Glutamatergic neuron (in vitro differentiated cells): Measurements from ENCODE around the gene ZNF613. TPM values are rescaled to one million over a fixed set of nuclear protein-coding genes. Genes with fewer than 3 reads are reported as not detected.
"Not testable (repeated sequence)": the region's sequence is repeated elsewhere in the genome, so short reads cannot be mapped to it uniquely, and the experiment has no call there.

Experiments used
- DNase-seq: peaks from one replicate; pipeline ENCODE4 v3.0.0; 2022
- H3K27ac Mint-ChIP-seq: one replicate; pipeline ENCODE4 v1.8.0; 2020; ENCODE audit warnings: mild to moderate bottlenecking, mixed read lengths, inconsistent platforms; ENCODE audit not compliant: unreplicated experiment
- H3K27me3 Mint-ChIP-seq: one replicate; pipeline ENCODE4 v1.8.0; 2020; ENCODE audit warnings: mild to moderate bottlenecking, moderate library complexity, mixed read lengths, inconsistent platforms; ENCODE audit not compliant: unreplicated experiment
- H3K36me3 Mint-ChIP-seq: one replicate; pipeline ENCODE4 v1.8.0; 2020; ENCODE audit warnings: mild to moderate bottlenecking, mixed read lengths, inconsistent platforms; ENCODE audit not compliant: unreplicated experiment
- H3K4me1 Mint-ChIP-seq: one replicate; pipeline ENCODE4 v1.8.0; 2020; ENCODE audit warnings: mild to moderate bottlenecking, low read depth, mixed read lengths, inconsistent platforms; ENCODE audit not compliant: unreplicated experiment
- H3K4me3 Mint-ChIP-seq: one replicate; pipeline ENCODE4 v1.8.0; 2020; ENCODE audit warnings: mild to moderate bottlenecking, mixed read lengths, inconsistent platforms; ENCODE audit not compliant: unreplicated experiment
- H3K9me3 Mint-ChIP-seq: one replicate; pipeline ENCODE4 v1.8.0; 2020; ENCODE audit warnings: mild to moderate bottlenecking, moderate library complexity, mixed read lengths, inconsistent platforms; ENCODE audit not compliant: unreplicated experiment
- total RNA-seq: library from RNA; stranded (reverse); fragmentation: NEBNext Ultra II Directional; extraction: Animal tissue kit (Norgen Biotek cat#: 25700); gene quantifications from one replicate; pipeline ENCODE4 v1.2.1, GENCODE V29; 2021; ENCODE audit not compliant: unreplicated experiment
- TF ChIP-seq, protein P1 (sequence below): fragments of 200-600 bp; sonication (generic); IDR thresholded peaks from one replicate; pipeline ENCODE4 v1.5.0; 2021; ENCODE audit not compliant: partially characterized antibody, unreplicated experiment

Gene ZNF613
- total RNA-seq, 1 donor from 2014 or later: 11.1 TPM

DNA sequence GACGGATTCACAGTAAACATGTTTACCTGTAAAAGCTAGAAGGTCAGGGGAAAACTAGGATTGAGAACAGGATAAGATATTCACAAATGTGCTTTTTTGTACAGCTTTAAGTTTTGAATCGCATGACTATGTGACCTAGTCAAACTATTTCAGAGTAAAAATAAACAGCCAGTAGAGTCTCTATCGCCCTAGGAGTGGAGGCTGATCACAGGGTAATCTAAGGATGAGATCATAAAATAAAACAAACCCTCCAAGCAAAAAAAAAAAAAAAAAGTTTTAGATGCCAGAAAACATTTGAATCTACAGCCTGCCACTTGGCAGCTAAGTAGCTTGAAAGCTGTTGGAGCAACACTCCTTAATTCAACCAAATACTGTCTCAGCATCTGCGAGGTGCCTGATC, 32.5 kb downstream of the ZNF613 start:
- TF ChIP-seq, protein P1, sequence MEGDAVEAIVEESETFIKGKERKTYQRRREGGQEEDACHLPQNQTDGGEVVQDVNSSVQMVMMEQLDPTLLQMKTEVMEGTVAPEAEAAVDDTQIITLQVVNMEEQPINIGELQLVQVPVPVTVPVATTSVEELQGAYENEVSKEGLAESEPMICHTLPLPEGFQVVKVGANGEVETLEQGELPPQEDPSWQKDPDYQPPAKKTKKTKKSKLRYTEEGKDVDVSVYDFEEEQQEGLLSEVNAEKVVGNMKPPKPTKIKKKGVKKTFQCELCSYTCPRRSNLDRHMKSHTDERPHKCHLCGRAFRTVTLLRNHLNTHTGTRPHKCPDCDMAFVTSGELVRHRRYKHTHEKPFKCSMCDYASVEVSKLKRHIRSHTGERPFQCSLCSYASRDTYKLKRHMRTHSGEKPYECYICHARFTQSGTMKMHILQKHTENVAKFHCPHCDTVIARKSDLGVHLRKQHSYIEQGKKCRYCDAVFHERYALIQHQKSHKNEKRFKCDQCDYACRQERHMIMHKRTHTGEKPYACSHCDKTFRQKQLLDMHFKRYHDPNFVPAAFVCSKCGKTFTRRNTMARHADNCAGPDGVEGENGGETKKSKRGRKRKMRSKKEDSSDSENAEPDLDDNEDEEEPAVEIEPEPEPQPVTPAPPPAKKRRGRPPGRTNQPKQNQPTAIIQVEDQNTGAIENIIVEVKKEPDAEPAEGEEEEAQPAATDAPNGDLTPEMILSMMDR: no peak
- Mint-ChIP-seq H3K27me3 (no peaks in the 10 kb centered on the region), H3K4me3 (no peak overlapping the region), H3K9me3 (peaks cover 3% of the 10 kb centered on the region), H3K36me3 (peaks cover 52% of the 10 kb centered on the region), H3K27ac (peak overlapping the region; percentile 15), H3K4me1 (peaks cover 5% of the 10 kb centered on the region)
- no peak for DNase-seq

DNA sequence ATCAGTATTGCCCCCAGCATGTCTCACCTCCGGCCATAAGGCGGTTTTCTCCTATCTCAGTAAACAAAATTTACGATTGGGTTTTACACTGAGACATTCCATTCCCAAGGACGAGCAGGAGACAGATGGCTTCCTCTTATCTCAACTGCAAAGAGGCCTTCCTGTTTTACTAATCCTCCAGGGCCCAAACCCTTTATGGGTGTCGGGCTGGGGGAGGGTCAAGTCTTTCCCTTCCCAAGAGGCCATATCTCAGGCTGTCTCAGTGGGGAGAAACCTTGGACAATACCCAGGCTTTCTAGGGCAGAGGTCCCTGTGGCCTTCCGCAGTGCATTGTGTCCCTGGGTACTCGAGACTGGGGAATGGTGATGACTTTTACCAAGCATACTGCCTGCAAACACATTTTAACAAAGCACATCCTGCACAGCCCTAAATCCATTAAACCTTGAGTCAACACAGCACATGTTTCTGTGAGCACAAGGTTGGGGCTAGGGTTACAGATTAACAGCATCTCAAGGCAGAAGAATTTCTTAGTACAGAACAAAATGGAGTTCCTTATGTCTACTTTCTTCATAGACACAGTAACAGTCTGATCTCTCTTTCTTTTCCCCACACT, 33.5 kb downstream of the ZNF613 start:
- H3K4me3 Mint-ChIP-seq, H3K9me3 Mint-ChIP-seq, DNase-seq, H3K4me1 Mint-ChIP-seq, H3K27me3 Mint-ChIP-seq: not testable (repeated sequence)
- H3K36me3 Mint-ChIP-seq: peaks cover 60% of the 10 kb centered on the region
- peak overlapping the region; percentile 15 for H3K27ac Mint-ChIP-seq

DNA sequence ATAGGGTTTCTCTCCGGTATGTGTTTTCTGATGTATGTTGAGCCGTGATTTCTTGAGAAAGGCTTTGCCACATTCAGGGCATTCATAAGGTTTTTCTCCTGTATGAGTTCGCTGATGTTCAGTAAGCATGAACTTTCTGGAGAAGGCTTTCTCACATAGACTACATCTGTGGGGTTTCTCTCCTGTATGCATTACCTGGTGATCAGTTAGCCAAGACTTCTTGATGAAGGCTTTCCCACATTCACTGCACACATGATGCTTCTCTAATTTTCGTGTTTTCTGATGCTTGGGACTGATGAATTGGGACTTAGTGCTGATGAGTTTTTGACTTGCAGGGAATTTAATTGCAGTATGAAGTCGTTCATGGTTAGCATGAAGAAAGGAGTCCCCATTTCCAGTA, 38.3 kb downstream of the ZNF613 start:
- H3K9me3 Mint-ChIP-seq: peaks cover 4% of the 10 kb centered on the region
- no peaks in the 10 kb centered on the region for H3K27me3 Mint-ChIP-seq
- H3K36me3 Mint-ChIP-seq: peaks cover 74% of the 10 kb centered on the region
- no peak for DNase-seq
- H3K4me1 Mint-ChIP-seq: no peaks in the 10 kb centered on the region
- H3K27ac Mint-ChIP-seq: no peak overlapping the region
- no peak overlapping the region for H3K4me3 Mint-ChIP-seq
- TF ChIP-seq, protein P1: no peak

DNA sequence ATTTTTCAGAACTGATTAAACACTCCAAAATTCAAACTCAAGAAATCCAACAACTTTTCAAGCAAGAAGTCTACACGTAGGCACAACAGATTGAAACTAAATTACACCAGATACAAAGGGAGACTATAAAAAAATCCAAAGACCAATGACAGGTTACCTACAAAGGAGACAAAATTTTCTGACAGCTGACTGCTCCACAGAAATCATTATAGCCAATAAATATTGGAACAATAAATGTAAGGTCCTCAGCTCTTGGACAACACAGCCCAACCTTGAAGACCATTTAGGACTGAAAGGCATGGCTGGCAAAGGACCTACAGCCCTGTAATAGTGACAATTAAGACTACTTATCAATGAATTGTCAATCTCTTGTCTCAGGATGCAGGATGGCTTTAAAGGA, 43.4 kb downstream of the ZNF613 start:
- Mint-ChIP-seq H3K27me3 (no peaks in the 10 kb centered on the region), H3K4me3 (no peak overlapping the region), H3K36me3 (peaks cover 68% of the 10 kb centered on the region)

DNA sequence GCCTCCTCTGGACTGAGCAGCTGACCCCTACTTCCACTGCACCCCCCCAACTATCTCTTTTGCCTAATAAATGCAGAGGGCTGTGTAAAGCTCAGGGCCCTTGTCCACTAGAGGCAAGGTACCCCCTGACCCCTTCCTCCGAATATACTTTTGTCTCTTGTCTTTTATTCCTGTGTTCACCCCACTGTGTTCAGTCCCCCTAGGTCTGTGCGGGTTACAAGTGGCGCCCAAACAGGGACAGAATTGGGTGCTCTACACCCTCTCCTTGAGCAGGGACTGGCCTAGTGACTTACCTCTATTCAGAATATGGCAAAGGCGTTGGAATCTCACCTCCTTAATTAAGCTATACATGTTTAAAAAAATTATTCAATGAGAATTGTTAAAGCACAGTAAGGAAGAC, 44.4 kb downstream of the ZNF613 start:
- H3K4me1 Mint-ChIP-seq: no peaks in the 10 kb centered on the region
- H3K4me3 Mint-ChIP-seq: no peak overlapping the region
- TF ChIP-seq, protein P1: no peak
- no peaks in the 10 kb centered on the region for H3K27me3 Mint-ChIP-seq
- no peak overlapping the region for H3K27ac Mint-ChIP-seq
- H3K9me3 Mint-ChIP-seq: peaks cover 8% of the 10 kb centered on the region
- DNase-seq: peak; percentile 24
- peaks cover 70% of the 10 kb centered on the region for H3K36me3 Mint-ChIP-seq

More for the DNA sequence above, 43.4 kb downstream of the ZNF613 start:
- no peaks in the 10 kb centered on the region for H3K4me1 Mint-ChIP-seq
- peaks cover 8% of the 10 kb centered on the region for H3K9me3 Mint-ChIP-seq
- DNase-seq: no peak
- TF ChIP-seq, protein P1: no peak
- H3K27ac Mint-ChIP-seq: no peak overlapping the region

DNA sequence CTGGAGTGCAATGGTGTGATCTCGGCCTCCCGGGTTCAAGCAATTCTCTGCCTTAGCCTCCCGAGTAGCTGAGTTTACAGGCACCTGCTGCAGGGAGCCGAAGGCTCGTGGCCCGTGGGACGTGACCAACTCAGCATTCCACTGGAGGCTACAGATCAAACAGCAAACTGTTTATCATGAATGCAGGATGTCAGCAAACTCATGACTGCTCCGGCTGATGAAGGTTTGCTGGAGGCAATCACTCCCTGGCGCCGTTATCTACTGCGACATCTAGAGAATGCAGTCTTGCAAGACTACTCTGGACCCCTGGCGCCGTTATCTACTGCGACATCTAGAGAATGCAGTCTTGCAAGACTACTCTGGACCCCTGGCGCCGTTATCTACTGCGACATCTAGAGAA, 48.5 kb downstream of the ZNF613 start:
- not testable (repeated sequence) for DNase-seq, H3K4me1 Mint-ChIP-seq, H3K27me3 Mint-ChIP-seq, H3K4me3 Mint-ChIP-seq, H3K27ac Mint-ChIP-seq
- peaks cover 66% of the 10 kb centered on the region for H3K36me3 Mint-ChIP-seq
- H3K9me3 Mint-ChIP-seq: peaks cover 12% of the 10 kb centered on the region
